Esophagus squamous epithelium (tissue), 5 donors: Measurements from ENCODE around the gene NAGS. TPM values are rescaled to one million over a fixed set of nuclear protein-coding genes. Genes with fewer than 3 reads are reported as not detected.
"Not testable (repeated sequence)": the region's sequence is repeated elsewhere in the genome, so short reads cannot be mapped to it uniquely, and the experiment has no call there.

Source experiments
- DNase-seq: peaks from one replicate; lab custom pipeline; 2025; lab: John Stamatoyannopoulos, UW
- H3K27ac ChIP-seq, 4 donors: fragments of 200-600 bp; sonication (generic); one replicate each; pipeline ENCODE4 v1.5.1; 2016 to 2019; ENCODE audit warnings: mild to moderate bottlenecking in 1 of 4
- H3K27me3 ChIP-seq, 4 donors: fragments of 200-600 bp; sonication (generic); 1 replicate in 3 of 4; 2 replicates in 1 of 4; pipeline versions ENCODE4 v1.5.1 to v1.6.0; 2017 to 2021; ENCODE audit warnings: antibody characterized with exemption in 1 of 4
- H3K36me3 ChIP-seq, 3 donors: fragments of 200-600 bp; sonication (generic); one replicate each; pipeline ENCODE4 v1.5.1; 2016 to 2019
- H3K4me1 ChIP-seq, 3 donors: fragments of 200-600 bp; sonication (generic); one replicate each; pipeline ENCODE4 v1.5.1; 2017 to 2019
- H3K4me3 ChIP-seq, 4 donors: fragments of 200-600 bp; sonication (generic); 1 replicate in 3 of 4; 2 replicates in 1 of 4; pipeline ENCODE4 v1.5.1; 2016 to 2019; ENCODE audit warnings: mild to moderate bottlenecking in 2 of 4, moderate library complexity in 1 of 4
- H3K9me3 ChIP-seq, 3 donors: fragments of 200-600 bp; sonication (generic); one replicate each; pipeline ENCODE4 v1.5.1; 2016 to 2019
- CTCF ChIP-seq, 6 experiments: fragments of 450-650 bp in 4 of 6; fragments of 200-600 bp in 2 of 6; sonication (generic) in 2 of 6; IDR thresholded peaks; one replicate each; pipeline ENCODE4 v1.5.1; 2016 to 2019; ENCODE audit warnings: antibody characterized with exemption in 6 of 6, mild to moderate bottlenecking in 4 of 6, moderate library complexity in 4 of 6
- POLR2A ChIP-seq, 4 donors: fragments of 450-650 bp; IDR thresholded peaks; one replicate each; pipeline ENCODE4 v1.6.1; 2017; ENCODE audit warnings: antibody characterized with exemption in 4 of 4, mild to moderate bottlenecking in 4 of 4, moderate library complexity in 3 of 4
- WGBS, 2 donors: methylation state at CpG; one replicate each; pipeline ENCODE4 v1.1.5; 2018; 5-methylcytosine and 5-hydroxymethylcytosine counted together
- intact Hi-C: fragments of 100-400 bp; cut with DNase I; formaldehyde crosslinking; loops from one replicate; pipeline ENCODE4 v1.15.0; 2022
- total RNA-seq, 4 donors: library from RNA; depleted of rRNA; stranded (reverse); fragments of >200 nt; gene quantifications; one replicate each; pipeline ENCODE4 v1.1.0, GENCODE V29; 2016
- donor health status: DM: yes; HTN: yes; CAD: no.

The NAGS gene
- total RNA-seq = 1 to 10 TPM in 3 of 4 donors, under 1 TPM in 1; 0.64 to 2.7 (median 2.1) TPM

GRCh38 chr17:44004077-44004760 is at the start of gene NAGS:
TSS of gene NAGS (plus strand) at chr17:44004622. CDS start at chr17:44004664, 42 bp downstream.
- intact Hi-C loops = no loop called here
- Histone ChIP-seq H3K9me3 (no peaks in the 10 kb centered on the region), H3K4me1 (peaks cover 33 to 56% (median 34%) of the 10 kb centered on the region in 3 donors), H3K27ac (peak within 1 kb of the TSS in 3 of 4 donors; percentile 77 to 90 (median 84)), H3K4me3 (peak within 1 kb of the TSS; percentile 27 to 77 (median 59)), H3K27me3 (peaks cover 4 to 38% (median 9%) of the 10 kb centered on the region in 4 donors), H3K36me3 (peaks cover 0 to 9% (median 0%) of the 10 kb centered on the region in 3 donors)
- TF ChIP-seq CTCF (IDR thresholded peaks at IDR 0.05) (no peak), POLR2A (IDR thresholded peaks at IDR 0.05) (no peak)
- WGBS, 2 donors = 7 to 18% methylated on average over 2 to 9 of the region's 25 CpGs
- no peak for DNase-seq

GRCh38 chr17:43956222-43956621 is 48.2 kb upstream of the NAGS start:
- H3K4me1 ChIP-seq = peaks cover 0 to 16% (median 7%) of the 10 kb centered on the region in 3 donors
- 86 to 89% methylated on average over 7 of the region's 8 CpGs for WGBS, 2 donors
- TF ChIP-seq CTCF (IDR thresholded peaks at IDR 0.05) = no peak
- TF ChIP-seq POLR2A (IDR thresholded peaks at IDR 0.05) = no peak
- no peak for DNase-seq
- no peaks in the 10 kb centered on the region for H3K36me3 ChIP-seq
- intact Hi-C loops = no loop called here
- no peak overlapping the region for H3K4me3 ChIP-seq
- H3K27ac ChIP-seq = no peak overlapping the region
- H3K27me3 ChIP-seq = peaks cover 13 to 69% (median 20%) of the 10 kb centered on the region in 4 donors
- H3K9me3 ChIP-seq = no peaks in the 10 kb centered on the region

- no peak for DNase-seq
- TF ChIP-seq POLR2A (IDR thresholded peaks at IDR 0.05) (no peak), CTCF (IDR thresholded peaks at IDR 0.05) (no peak)
- H3K27ac ChIP-seq = no peak overlapping the region
- WGBS, 2 donors = 27 to 58% methylated on average over 2 of the region's 2 CpGs
- H3K27me3 ChIP-seq = peaks cover 0 to 59% (median 0%) of the 10 kb centered on the region in 4 donors
- no peaks in the 10 kb centered on the region for H3K36me3 ChIP-seq
- no peaks in the 10 kb centered on the region for H3K4me1 ChIP-seq
- H3K4me3 ChIP-seq = no peak overlapping the region
- no peaks in the 10 kb centered on the region for H3K9me3 ChIP-seq
- intact Hi-C loops = no loop called here
Measured at GRCh38 chr17:43958748-43959352, 45.6 kb upstream of the NAGS start.

GRCh38 chr17:43961292-43961691 is 43.1 kb upstream of the NAGS start:
- H3K4me1 ChIP-seq, H3K4me3 ChIP-seq, intact Hi-C loops, H3K27ac ChIP-seq, H3K9me3 ChIP-seq, DNase-seq, H3K36me3 ChIP-seq: not testable (repeated sequence)
- peaks cover 0 to 39% (median 0%) of the 10 kb centered on the region in 4 donors for H3K27me3 ChIP-seq
- 85 to 88% methylated on average over 6 of the region's 6 CpGs for WGBS, 2 donors

GRCh38 chr17:43961954-43962353 is 42.5 kb upstream of the NAGS start:
- H3K27ac ChIP-seq = no peak overlapping the region
- intact Hi-C loops = no loop called here
- WGBS, 2 donors = 79 to 90% methylated on average over 2 of the region's 2 CpGs
- no peaks in the 10 kb centered on the region for H3K4me1 ChIP-seq
- H3K4me3 ChIP-seq = no peak overlapping the region
- TF ChIP-seq POLR2A (IDR thresholded peaks at IDR 0.05) (no peak), CTCF (IDR thresholded peaks at IDR 0.05) (no peak)
- peaks cover 0 to 34% (median 0%) of the 10 kb centered on the region in 4 donors for H3K27me3 ChIP-seq
- DNase-seq = no peak
- H3K36me3 ChIP-seq = no peaks in the 10 kb centered on the region
- no peaks in the 10 kb centered on the region for H3K9me3 ChIP-seq
